NB4 (cell line): ENCODE measurements around the gene KIF2C.

Experiments used
- DNase-seq: peaks from one replicate; pipeline ENCODE4 v3.0.0; 2010; ENCODE audit warnings: low read depth
- H3K4me3 ChIP-seq: one replicate; pipeline ENCODE4 v1.5.1; 2011; ENCODE audit warnings: mild to moderate bottlenecking, low read depth, low read length, moderate library complexity
- MYC ChIP-seq: IDR thresholded peaks from 2 replicates; pipeline ENCODE4 v1.6.1; 2011; ENCODE audit warnings: low read depth, low read length
- POLR2A ChIP-seq: IDR thresholded peaks from 2 replicates; pipeline ENCODE4 v1.6.1; 2011; ENCODE audit warnings: mild to moderate bottlenecking; ENCODE audit not compliant: insufficient read length; ENCODE audit errors: extremely low read depth
- TF ChIP-seq, protein P1 (sequence below): IDR thresholded peaks from one replicate; pipeline ENCODE4 v1.5.1; 2012; ENCODE audit warnings: low read depth, low read length
- TF ChIP-seq, protein P2 (sequence below): IDR thresholded peaks from 2 replicates; pipeline ENCODE4 v1.6.1; 2011; ENCODE audit warnings: low read depth, low read length

KIF2C gene

DNA sequence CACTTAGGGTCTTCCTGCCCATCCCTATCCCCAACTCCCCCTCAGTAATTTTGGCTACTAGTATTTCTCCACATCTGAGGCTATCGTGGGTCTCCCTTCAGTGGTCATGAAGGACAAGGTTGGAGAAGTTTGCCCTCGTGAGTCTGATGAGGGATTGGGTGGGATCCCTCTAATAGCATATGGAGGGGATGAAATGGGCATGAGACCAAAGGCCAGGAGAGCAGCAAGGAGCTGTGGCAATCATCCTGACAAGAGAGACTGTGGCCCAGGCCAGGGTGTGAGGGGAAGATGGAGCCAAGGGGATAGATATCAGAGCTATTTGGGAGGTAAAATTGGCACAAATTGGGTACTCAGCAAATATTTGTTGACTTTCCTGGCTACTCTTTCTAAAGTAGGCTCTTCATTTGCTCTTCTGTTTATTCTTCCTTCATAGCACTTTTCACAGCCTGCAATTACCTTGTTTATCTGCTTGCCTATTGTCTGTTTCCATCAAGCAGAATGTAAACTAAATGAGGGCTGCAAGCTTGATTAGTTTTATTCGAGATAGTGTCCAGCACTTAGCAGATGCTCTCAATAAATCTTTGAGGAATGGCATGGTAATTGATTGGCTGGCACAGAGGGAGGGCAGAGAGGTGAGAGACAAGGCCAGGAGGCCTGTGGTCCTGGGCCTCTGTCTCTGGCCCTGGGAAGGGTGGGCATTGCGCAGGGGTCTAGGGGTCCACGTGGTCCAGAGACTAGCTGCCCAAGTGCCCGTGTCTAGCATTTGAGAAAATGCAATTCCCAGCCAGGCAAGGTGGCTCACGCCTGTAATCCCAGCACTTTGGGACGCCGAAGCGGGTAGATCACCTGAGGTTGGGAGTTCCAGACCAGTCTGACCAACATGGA, 59.1 kb downstream of the KIF2C start:
- DNase-seq: no peak
- no peak overlapping the region for H3K4me3 ChIP-seq
- TF ChIP-seq POLR2A (no peak), MYC (no peak)
- TF ChIP-seq, protein P1, sequence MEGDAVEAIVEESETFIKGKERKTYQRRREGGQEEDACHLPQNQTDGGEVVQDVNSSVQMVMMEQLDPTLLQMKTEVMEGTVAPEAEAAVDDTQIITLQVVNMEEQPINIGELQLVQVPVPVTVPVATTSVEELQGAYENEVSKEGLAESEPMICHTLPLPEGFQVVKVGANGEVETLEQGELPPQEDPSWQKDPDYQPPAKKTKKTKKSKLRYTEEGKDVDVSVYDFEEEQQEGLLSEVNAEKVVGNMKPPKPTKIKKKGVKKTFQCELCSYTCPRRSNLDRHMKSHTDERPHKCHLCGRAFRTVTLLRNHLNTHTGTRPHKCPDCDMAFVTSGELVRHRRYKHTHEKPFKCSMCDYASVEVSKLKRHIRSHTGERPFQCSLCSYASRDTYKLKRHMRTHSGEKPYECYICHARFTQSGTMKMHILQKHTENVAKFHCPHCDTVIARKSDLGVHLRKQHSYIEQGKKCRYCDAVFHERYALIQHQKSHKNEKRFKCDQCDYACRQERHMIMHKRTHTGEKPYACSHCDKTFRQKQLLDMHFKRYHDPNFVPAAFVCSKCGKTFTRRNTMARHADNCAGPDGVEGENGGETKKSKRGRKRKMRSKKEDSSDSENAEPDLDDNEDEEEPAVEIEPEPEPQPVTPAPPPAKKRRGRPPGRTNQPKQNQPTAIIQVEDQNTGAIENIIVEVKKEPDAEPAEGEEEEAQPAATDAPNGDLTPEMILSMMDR: no peak
- TF ChIP-seq, protein P2, sequence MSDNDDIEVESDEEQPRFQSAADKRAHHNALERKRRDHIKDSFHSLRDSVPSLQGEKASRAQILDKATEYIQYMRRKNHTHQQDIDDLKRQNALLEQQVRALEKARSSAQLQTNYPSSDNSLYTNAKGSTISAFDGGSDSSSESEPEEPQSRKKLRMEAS: no peak

DNA sequence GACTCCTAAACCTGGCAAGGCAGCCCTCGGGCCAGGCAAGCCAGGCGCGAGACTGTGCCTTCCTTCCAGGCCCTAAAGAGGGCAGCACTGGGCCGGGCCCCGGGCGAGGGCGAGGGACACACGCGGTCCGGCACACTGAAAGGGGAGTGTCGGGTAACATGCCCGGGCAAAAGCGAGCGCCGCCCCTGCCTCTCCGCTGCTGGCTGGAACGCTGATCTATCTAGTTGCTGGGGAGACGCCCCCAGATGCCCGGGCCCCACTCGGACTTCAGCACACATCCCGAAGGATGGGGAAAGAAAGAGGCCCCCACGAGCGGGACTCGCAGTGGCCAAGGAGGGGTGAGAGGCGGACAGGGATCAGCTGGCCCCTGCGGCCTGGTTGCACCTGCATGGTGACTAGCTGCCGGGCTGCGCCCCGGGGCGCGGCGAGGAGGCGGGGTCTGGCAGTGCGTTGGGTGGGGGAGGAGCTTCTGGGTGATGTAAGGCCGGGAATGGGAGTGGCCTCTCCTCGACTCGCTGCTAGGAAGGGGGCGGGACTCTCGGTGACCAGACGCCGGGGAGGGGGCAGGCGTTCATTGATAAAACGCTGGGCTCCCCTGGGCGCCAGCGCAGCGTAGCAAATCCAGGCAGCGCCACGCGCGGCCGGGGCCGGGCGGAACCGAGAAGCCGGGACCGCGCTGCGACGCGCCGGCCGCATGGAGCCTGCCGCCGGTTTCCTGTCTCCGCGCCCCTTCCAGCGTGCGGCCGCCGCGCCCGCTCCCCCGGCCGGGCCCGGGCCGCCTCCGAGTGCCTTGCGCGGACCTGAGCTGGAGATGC, 60.3 kb downstream of the KIF2C start, which contains the start of gene PLK3:
Gene PLK3, plus strand, starts transcription at position 608 of the 815 bp plus-strand sequence. Its CDS starts 87 bp downstream, at position 695.
- peak; percentile 55 for TF ChIP-seq POLR2A
- TF ChIP-seq, protein P1: peak; percentile 70
- TF ChIP-seq, protein P2: peak; percentile 92
- peak; percentile 98 for TF ChIP-seq MYC
- peak within 1 kb of the TSS; percentile 56 for H3K4me3 ChIP-seq
- peak; percentile 97 for DNase-seq

DNA sequence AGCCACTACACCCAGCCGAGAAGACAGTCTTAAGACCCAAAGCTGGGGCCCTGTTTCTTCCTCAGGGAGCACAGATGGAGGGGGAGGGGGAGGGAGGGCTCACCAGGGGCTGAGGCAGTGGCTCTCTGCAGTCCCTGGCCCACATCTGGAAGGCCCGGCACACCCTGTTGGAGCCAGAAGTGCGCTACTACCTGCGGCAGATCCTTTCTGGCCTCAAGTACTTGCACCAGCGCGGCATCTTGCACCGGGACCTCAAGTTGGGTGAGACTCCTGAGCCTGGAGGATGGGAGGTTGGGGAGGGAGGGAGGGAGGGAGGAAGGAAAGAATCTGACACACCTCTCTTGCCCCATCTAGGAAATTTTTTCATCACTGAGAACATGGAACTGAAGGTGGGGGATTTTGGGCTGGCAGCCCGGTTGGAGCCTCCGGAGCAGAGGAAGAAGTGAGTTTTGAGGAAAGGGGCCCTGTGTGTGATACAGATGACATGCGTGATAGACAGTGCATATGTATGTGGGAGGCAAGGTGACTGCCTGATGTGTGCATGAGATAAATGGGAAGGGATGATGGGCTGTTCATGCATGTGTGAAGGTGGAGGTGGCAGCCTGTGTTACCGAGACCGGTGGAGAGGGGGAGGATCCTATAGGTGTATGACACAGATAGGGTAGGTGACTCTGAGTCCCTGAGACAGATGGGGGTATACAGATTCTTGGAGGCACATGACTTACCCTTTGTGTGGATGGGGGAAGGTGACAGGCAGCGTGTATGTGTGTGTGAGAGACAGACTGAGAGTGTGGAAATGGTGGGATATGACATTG, 62.1 kb downstream of the KIF2C start:
- H3K4me3 ChIP-seq: no peak overlapping the region
- DNase-seq: no peak
- TF ChIP-seq, protein P1: no peak
- TF ChIP-seq POLR2A (no peak), MYC (no peak)
- TF ChIP-seq, protein P2: no peak

DNA sequence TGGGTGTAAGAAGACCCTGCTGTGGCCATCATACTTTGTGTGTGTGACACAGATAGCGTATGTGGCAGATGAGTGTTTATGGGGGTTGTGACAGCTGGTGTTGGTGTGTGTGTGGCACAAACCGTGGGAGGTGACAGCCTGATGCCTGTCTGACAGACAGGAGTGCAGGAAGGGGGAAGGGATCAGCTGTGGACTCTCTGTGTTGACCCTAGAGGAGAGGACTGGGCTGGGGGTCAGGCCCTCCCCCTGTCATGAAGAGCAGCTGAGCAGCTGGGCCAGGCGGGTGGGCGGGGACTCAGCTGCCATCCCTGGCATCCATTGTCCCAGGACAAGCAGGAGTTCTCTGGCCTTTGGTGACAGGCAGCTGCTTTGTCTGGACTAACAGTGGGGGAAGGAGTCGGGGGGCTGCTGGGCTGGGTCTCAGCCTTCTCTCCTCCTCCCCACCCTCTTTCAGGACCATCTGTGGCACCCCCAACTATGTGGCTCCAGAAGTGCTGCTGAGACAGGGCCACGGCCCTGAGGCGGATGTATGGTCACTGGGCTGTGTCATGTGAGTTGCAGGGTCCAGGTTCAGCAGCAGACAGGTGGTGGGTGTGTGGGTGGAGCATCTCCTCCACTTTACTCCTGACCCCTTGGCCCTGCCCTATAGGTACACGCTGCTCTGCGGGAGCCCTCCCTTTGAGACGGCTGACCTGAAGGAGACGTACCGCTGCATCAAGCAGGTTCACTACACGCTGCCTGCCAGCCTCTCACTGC, 62.8 kb downstream of the KIF2C start:
- no peak overlapping the region for H3K4me3 ChIP-seq
- TF ChIP-seq MYC: no peak
- TF ChIP-seq, protein P1: no peak
- TF ChIP-seq, protein P2: no peak
- no peak for TF ChIP-seq POLR2A
- DNase-seq: no peak

DNA sequence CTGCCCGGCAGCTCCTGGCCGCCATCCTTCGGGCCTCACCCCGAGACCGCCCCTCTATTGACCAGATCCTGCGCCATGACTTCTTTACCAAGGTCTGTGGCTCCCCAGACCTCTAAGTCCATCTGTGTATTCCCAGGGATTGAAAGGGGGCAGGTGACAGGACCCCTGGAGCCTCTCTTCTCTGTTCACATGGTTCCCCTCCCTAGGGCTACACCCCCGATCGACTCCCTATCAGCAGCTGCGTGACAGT, 63.4 kb downstream of the KIF2C start:
- no peak for TF ChIP-seq POLR2A
- TF ChIP-seq, protein P2: no peak
- no peak for TF ChIP-seq MYC
- TF ChIP-seq, protein P1: no peak
- H3K4me3 ChIP-seq: no peak overlapping the region
- no peak for DNase-seq
